Measurements from ENCODE around the gene COX14.

- TF ChIP-seq TCF7L2 (IDR thresholded peaks at IDR 0.05; ENCODE audit: low read depth, low read length) (no peak), CTCF (IDR thresholded peaks at IDR 0.05) (no peak)
Measured at GRCh38 chr12:50087151-50087550, 24.9 kb upstream of the COX14 start.
